SK-N-SH treated with all-trans-retinoic acid at 6 μM for 48 hours (cell line): ENCODE data around the gene LRFN2.

ENCODE experiments used
- ATAC-seq: fragments of 200-7000 bp; cut with Tn5 transposase; 3 replicates; pipeline ENCODE4 v1.9.1; 2020; ENCODE audit warnings: mild to moderate bottlenecking, moderate library complexity
- ARNTL ChIP-seq: fragments of 450-650 bp; formaldehyde crosslinking; IDR thresholded peaks from 2 replicates; pipeline ENCODE4 v1.5.0; 2020; ENCODE audit warnings: low read depth, mild to moderate bottlenecking, moderate library complexity, borderline replicate concordance
- BACH2 ChIP-seq: fragments of 250-450 bp; sonication (Bioruptor Pico); IDR thresholded peaks from 2 replicates; pipeline ENCODE4 v1.9.0; 2021; ENCODE audit warnings: mild to moderate bottlenecking, borderline replicate concordance
- CREB5 ChIP-seq: fragments of 250-450 bp; sonication (Bioruptor Pico); IDR thresholded peaks from 2 replicates; pipeline ENCODE4 v1.5.1; 2020; ENCODE audit warnings: low read depth, mild to moderate bottlenecking, moderate library complexity
- CSDC2 ChIP-seq: fragments of 250-450 bp; sonication (Bioruptor Pico); IDR thresholded peaks from 2 replicates; pipeline ENCODE4 v1.5.0; 2020; ENCODE audit warnings: mild to moderate bottlenecking, moderate library complexity
- CSRNP3 ChIP-seq: fragments of 250-450 bp; sonication (Bioruptor Pico); IDR thresholded peaks from 2 replicates; pipeline ENCODE4 v1.5.1; 2021; ENCODE audit warnings: mild to moderate bottlenecking, moderate library complexity
- ESRRG ChIP-seq: fragments of 250-450 bp; sonication (Bioruptor Pico); IDR thresholded peaks from 2 replicates; pipeline ENCODE4 v1.6.1; 2021; ENCODE audit warnings: mild to moderate bottlenecking
- GLIS3 ChIP-seq: fragments of 250-450 bp; sonication (Bioruptor Pico); IDR thresholded peaks from 2 replicates; pipeline ENCODE4 v1.5.0; 2020; ENCODE audit warnings: mild to moderate bottlenecking, moderate library complexity
- OSR1 ChIP-seq: fragments of 250-450 bp; sonication (Bioruptor Pico); IDR thresholded peaks from 2 replicates; pipeline ENCODE4 v1.8.0; 2022; ENCODE audit warnings: moderate library complexity, mild to moderate bottlenecking, inconsistent platforms
- PATZ1 ChIP-seq: fragments of 250-450 bp; sonication (Bioruptor Pico); IDR thresholded peaks from 2 replicates; pipeline ENCODE4 v1.8.0; 2020; ENCODE audit warnings: mild to moderate bottlenecking, moderate library complexity, borderline replicate concordance
- POU6F1 ChIP-seq: fragments of 250-450 bp; sonication (Bioruptor Pico); IDR thresholded peaks from 2 replicates; pipeline ENCODE4 v1.8.0; 2021; ENCODE audit warnings: low read depth, mild to moderate bottlenecking, moderate library complexity, borderline replicate concordance
- PPARA ChIP-seq: fragments of 250-450 bp; sonication (Bioruptor Pico); IDR thresholded peaks from 2 replicates; pipeline ENCODE4 v1.5.0; 2020; ENCODE audit warnings: mild to moderate bottlenecking, borderline replicate concordance
- RARB ChIP-seq: fragments of 250-450 bp; sonication (Bioruptor Pico); IDR thresholded peaks from 2 replicates; pipeline ENCODE4 v1.8.0; 2021; ENCODE audit warnings: mild to moderate bottlenecking, moderate library complexity
- SNAI2 ChIP-seq: fragments of 250-450 bp; sonication (Bioruptor Pico); IDR thresholded peaks from 2 replicates; pipeline ENCODE4 v1.5.0; 2020; ENCODE audit warnings: mild to moderate bottlenecking, moderate library complexity
- TCF4 ChIP-seq: fragments of 250-450 bp; sonication (Bioruptor Pico); IDR thresholded peaks from 2 replicates; pipeline ENCODE4 v1.8.0; 2021; ENCODE audit warnings: mild to moderate bottlenecking, moderate library complexity, borderline replicate concordance
- TSHZ2 ChIP-seq: fragments of 250-450 bp; sonication (Bioruptor Pico); IDR thresholded peaks from 2 replicates; pipeline ENCODE4 v1.5.0; 2020; ENCODE audit warnings: mild to moderate bottlenecking, moderate library complexity
- ZC3H10 ChIP-seq: fragments of 250-450 bp; sonication (Bioruptor Pico); IDR thresholded peaks from 2 replicates; pipeline ENCODE4 v1.5.1; 2021; ENCODE audit warnings: mild to moderate bottlenecking, moderate library complexity
- ZFP30 ChIP-seq: fragments of 450-650 bp; formaldehyde crosslinking; IDR thresholded peaks from 2 replicates; pipeline ENCODE4 v1.5.0; 2022; ENCODE audit warnings: mild to moderate bottlenecking, moderate library complexity
- ZNF565 ChIP-seq: fragments of 450-650 bp; formaldehyde crosslinking; conservative IDR thresholded peaks from 2 replicates; pipeline ENCODE4 v1.5.0; 2020; ENCODE audit warnings: low read depth, mild to moderate bottlenecking, moderate library complexity
- ZNF70 ChIP-seq: fragments of 450-650 bp; formaldehyde crosslinking; IDR thresholded peaks from 2 replicates; pipeline ENCODE4 v1.5.0; 2020; ENCODE audit warnings: mild to moderate bottlenecking, moderate library complexity
- ZNF8 ChIP-seq: fragments of 450-650 bp; formaldehyde crosslinking; IDR thresholded peaks from 2 replicates; pipeline ENCODE4 v1.5.0; 2020; ENCODE audit warnings: mild to moderate bottlenecking, moderate library complexity

The LRFN2 gene

GRCh38 chr6:40584741-40585140, 2.4 kb downstream of the LRFN2 start:
- no peak for ATAC-seq

GRCh38 chr6:40583709-40584108, 3.5 kb downstream of the LRFN2 start:
- no peak for ATAC-seq
- TF ChIP-seq OSR1 (CRISPR knock-in tag) (no peak), ARNTL (CRISPR knock-in tag) (no peak), ZNF8 (CRISPR knock-in tag) (no peak), BACH2 (CRISPR knock-in tag) (no peak)
- TF ChIP-seq, all 23 proteins: peak for 0

More at GRCh38 chr6:40584741-40585140, 2.4 kb downstream of the LRFN2 start:
- TF ChIP-seq ZNF565 (CRISPR knock-in tag) (no peak), SNAI2 (CRISPR knock-in tag) (no peak), ARNTL (CRISPR knock-in tag) (no peak), OSR1 (CRISPR knock-in tag) (no peak), GLIS3 (CRISPR knock-in tag) (no peak), CSRNP3 (CRISPR knock-in tag) (no peak), PATZ1 (CRISPR knock-in tag) (no peak), ZNF8 (CRISPR knock-in tag) (no peak)

- ATAC-seq, result no peak
- TF ChIP-seq CSDC2 (CRISPR knock-in tag) (no peak), SNAI2 (CRISPR knock-in tag) (no peak), ZNF8 (CRISPR knock-in tag) (no peak), CSRNP3 (CRISPR knock-in tag) (no peak), POU6F1 (CRISPR knock-in tag) (no peak), RARB (CRISPR knock-in tag) (no peak), ZNF70 (CRISPR knock-in tag) (no peak), TSHZ2 (CRISPR knock-in tag) (no peak), ZFP30 (CRISPR knock-in tag) (no peak), ESRRG (CRISPR knock-in tag) (no peak), CREB5 (CRISPR knock-in tag) (no peak), PATZ1 (CRISPR knock-in tag) (no peak), ZC3H10 (CRISPR knock-in tag) (no peak), PPARA (CRISPR knock-in tag) (no peak), OSR1 (CRISPR knock-in tag) (no peak), ARNTL (CRISPR knock-in tag) (no peak), TCF4 (CRISPR knock-in tag) (no peak)
These were observed 4.3 kb downstream of the LRFN2 start for GRCh38 chr6:40582892-40583291.
